ENCODE measurements around the gene SH3RF1. TPM values are rescaled to one million over a fixed set of nuclear protein-coding genes. Genes with fewer than 3 reads are reported as not detected.

The SH3RF1 gene
- total and polyA plus RNA-seq, 4 donors: 1.8 to 7.9 (median 3.5) TPM

DNA sequence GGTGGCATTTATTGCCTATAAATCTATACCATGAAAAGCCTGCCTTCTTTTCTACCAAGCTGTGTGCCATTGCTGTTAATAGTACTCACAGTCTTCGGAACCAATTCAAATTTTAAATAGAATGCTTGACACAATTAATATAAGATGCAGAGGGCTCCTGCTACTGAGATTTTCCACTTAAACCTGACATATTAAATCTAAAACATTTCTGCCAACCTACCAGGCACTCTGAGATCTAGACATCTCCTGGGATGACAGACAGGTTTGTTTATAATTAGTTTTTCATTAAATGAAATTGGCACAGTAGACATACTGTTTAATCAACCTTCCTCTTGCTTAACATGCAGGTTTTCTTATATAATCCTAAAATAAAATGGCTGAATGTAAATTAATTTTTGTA, 143.4 kb downstream of the SH3RF1 start:
- Histone ChIP-seq H3K27ac (ENCODE audit: low read depth in 1 of 2, low read length in 2 of 2) (no peak overlapping the region), H3K27me3 (ENCODE audit: control insufficient read depth in 4 of 4, insufficient read depth in 4 of 4, low read length in 3 of 4) (no peaks in the 10 kb centered on the region), H3K4me3 (ENCODE audit: low read depth in 1 of 3, low read length in 3 of 3) (no peak overlapping the region), H3K36me3 (ENCODE audit: control insufficient read depth in 4 of 4, insufficient read depth in 3 of 4, low read depth in 1 of 4, low read length in 3 of 4) (peaks cover 0 to 6% (median 2%) of the 10 kb centered on the region in 4 donors), H3K9ac (ENCODE audit: low read depth in 1 of 2, low read length in 2 of 2) (no peak overlapping the region), H3K4me1 (ENCODE audit: control insufficient read depth in 4 of 4, insufficient read depth in 4 of 4, low read length in 3 of 4) (peaks cover 7 to 36% (median 28%) of the 10 kb centered on the region in 4 donors), H3K9me3 (ENCODE audit: control insufficient read depth in 4 of 4, low read length in 3 of 4) (no peaks in the 10 kb centered on the region)
- 93% methylated on average over 1 of the region's 1 CpG for WGBS
- TF ChIP-seq HNF4G (IDR thresholded peaks at IDR 0.05): no peak
- TF ChIP-seq FOXA1 (IDR thresholded peaks at IDR 0.05): no peak
- TF ChIP-seq TAF1 (conservative IDR thresholded peaks at IDR 0.05): no peak
- no peak for TF ChIP-seq SP1 (IDR thresholded peaks at IDR 0.05)
- TF ChIP-seq JUND (IDR thresholded peaks at IDR 0.05): no peak
- TF ChIP-seq EGR1 (IDR thresholded peaks at IDR 0.05; ENCODE audit: low read depth in 2 of 2): no peak
- TF ChIP-seq FOXA2 (IDR thresholded peaks at IDR 0.05): no peak
- TF ChIP-seq HNF4A (conservative IDR thresholded peaks at IDR 0.05): no peak
- no peak for DNase-seq (ENCODE audit: low spot score)

DNA sequence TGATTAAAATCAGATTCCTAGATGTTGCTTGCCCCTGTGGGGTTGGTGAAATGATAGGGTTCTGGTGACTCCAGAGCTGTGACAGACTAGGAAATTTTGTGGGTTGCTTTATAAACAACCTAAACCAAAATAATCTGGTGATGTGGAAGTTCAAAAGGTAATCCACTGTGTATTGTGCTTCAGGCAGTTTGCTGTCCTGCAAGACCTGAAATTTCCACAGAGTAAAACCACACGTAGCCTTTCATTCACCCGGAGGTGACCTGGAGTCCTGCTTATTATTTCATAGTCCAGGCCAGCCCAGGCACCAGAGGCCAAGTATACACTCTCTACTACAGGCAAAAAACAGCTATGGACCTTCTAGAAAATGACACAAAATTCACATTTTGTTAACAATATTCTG, 146.1 kb downstream of the SH3RF1 start:
- H3K9me3 ChIP-seq (ENCODE audit: control insufficient read depth in 4 of 4, low read length in 3 of 4): no peaks in the 10 kb centered on the region
- peak in 1 of 2 donors; percentile 68 for TF ChIP-seq JUND (IDR thresholded peaks at IDR 0.05)
- TF ChIP-seq RXRA (IDR thresholded peaks at IDR 0.05): peak; percentile 92 to 95
- no peak for TF ChIP-seq CTCF (IDR thresholded peaks at IDR 0.05; ENCODE audit: low read depth, low read length, missing input control)
- peak; percentile 82 to 89 for TF ChIP-seq HNF4A (conservative IDR thresholded peaks at IDR 0.05)
- no peak for TF ChIP-seq FOXA1 (IDR thresholded peaks at IDR 0.05)
- TF ChIP-seq GABPA (IDR thresholded peaks at IDR 0.05 in 1 of 2, conservative IDR thresholded peaks at IDR 0.05 in 1 of 2): peak in 1 of 2 donors; percentile 45
- TF ChIP-seq ZBTB33 (IDR thresholded peaks at IDR 0.05): peak; percentile 70
- TF ChIP-seq, protein P1, sequence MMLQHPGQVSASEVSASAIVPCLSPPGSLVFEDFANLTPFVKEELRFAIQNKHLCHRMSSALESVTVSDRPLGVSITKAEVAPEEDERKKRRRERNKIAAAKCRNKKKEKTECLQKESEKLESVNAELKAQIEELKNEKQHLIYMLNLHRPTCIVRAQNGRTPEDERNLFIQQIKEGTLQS (IDR thresholded peaks at IDR 0.05): peak; percentile 26
- TF ChIP-seq MAX (IDR thresholded peaks at IDR 0.05): peak; percentile 47
- peak; percentile 51 for TF ChIP-seq FOXA2 (IDR thresholded peaks at IDR 0.05)
- peak; percentile 55 for TF ChIP-seq YY1 (IDR thresholded peaks at IDR 0.05)
- TF ChIP-seq EGR1 (IDR thresholded peaks at IDR 0.05; ENCODE audit: low read depth in 2 of 2): no peak
- TF ChIP-seq SP1 (IDR thresholded peaks at IDR 0.05): peak; percentile 83
- TF ChIP-seq, protein P2, sequence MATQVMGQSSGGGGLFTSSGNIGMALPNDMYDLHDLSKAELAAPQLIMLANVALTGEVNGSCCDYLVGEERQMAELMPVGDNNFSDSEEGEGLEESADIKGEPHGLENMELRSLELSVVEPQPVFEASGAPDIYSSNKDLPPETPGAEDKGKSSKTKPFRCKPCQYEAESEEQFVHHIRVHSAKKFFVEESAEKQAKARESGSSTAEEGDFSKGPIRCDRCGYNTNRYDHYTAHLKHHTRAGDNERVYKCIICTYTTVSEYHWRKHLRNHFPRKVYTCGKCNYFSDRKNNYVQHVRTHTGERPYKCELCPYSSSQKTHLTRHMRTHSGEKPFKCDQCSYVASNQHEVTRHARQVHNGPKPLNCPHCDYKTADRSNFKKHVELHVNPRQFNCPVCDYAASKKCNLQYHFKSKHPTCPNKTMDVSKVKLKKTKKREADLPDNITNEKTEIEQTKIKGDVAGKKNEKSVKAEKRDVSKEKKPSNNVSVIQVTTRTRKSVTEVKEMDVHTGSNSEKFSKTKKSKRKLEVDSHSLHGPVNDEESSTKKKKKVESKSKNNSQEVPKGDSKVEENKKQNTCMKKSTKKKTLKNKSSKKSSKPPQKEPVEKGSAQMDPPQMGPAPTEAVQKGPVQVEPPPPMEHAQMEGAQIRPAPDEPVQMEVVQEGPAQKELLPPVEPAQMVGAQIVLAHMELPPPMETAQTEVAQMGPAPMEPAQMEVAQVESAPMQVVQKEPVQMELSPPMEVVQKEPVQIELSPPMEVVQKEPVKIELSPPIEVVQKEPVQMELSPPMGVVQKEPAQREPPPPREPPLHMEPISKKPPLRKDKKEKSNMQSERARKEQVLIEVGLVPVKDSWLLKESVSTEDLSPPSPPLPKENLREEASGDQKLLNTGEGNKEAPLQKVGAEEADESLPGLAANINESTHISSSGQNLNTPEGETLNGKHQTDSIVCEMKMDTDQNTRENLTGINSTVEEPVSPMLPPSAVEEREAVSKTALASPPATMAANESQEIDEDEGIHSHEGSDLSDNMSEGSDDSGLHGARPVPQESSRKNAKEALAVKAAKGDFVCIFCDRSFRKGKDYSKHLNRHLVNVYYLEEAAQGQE (IDR thresholded peaks at IDR 0.05): peak; percentile 54
- no peak for TF ChIP-seq TAF1 (conservative IDR thresholded peaks at IDR 0.05)
- TF ChIP-seq HNF4G (IDR thresholded peaks at IDR 0.05): peak; percentile 40
- TF ChIP-seq RAD21 (IDR thresholded peaks at IDR 0.05): peak; percentile 49 to 51
- TF ChIP-seq NR2F2 (IDR thresholded peaks at IDR 0.05): peak; percentile 20
- WGBS: 38% methylated on average over 2 of the region's 2 CpGs
- H3K36me3 ChIP-seq (ENCODE audit: control insufficient read depth in 4 of 4, insufficient read depth in 3 of 4, low read depth in 1 of 4, low read length in 3 of 4): peaks cover 2 to 7% (median 4%) of the 10 kb centered on the region in 4 donors
- no peak overlapping the region for H3K4me3 ChIP-seq (ENCODE audit: low read depth in 1 of 3, low read length in 3 of 3)
- no peak for DNase-seq (ENCODE audit: low spot score)
- H3K27ac ChIP-seq (ENCODE audit: low read depth in 1 of 2, low read length in 2 of 2): peak overlapping the region; percentile 61 to 70
- no peaks in the 10 kb centered on the region for H3K27me3 ChIP-seq (ENCODE audit: control insufficient read depth in 4 of 4, insufficient read depth in 4 of 4, low read length in 3 of 4)
- H3K9ac ChIP-seq (ENCODE audit: low read depth in 1 of 2, low read length in 2 of 2): peak overlapping the region in 1 of 2 donors; percentile 9
- H3K4me1 ChIP-seq (ENCODE audit: control insufficient read depth in 4 of 4, insufficient read depth in 4 of 4, low read length in 3 of 4): peaks cover 7 to 36% (median 28%) of the 10 kb centered on the region in 4 donors

Data from liver (tissue), 9 donors.